Measurements from ENCODE around the gene SIDT1.

The SIDT1 gene

GRCh38 chr3:113573728-113574127 lies 41.4 kb downstream of the SIDT1 start:
- Histone ChIP-seq H3K9me3 (ENCODE audit: insufficient read depth, low read length) (no peaks in the 10 kb centered on the region), H3F3A (ENCODE audit: insufficient read depth) (no peaks in the 10 kb centered on the region), H3K79me2 (ENCODE audit: insufficient read depth, low read length) (no peaks in the 10 kb centered on the region), H2AFZ (ENCODE audit: low read depth, low read length, severe bottlenecking) (no peak overlapping the region), H3K36me3 (ENCODE audit: low read length) (no peaks in the 10 kb centered on the region), H4K20me1 (ENCODE audit: low read depth, low read length) (no peaks in the 10 kb centered on the region), H3K9ac (ENCODE audit: low read length) (no peak overlapping the region), H3K4me3 (ENCODE audit: insufficient read depth, low read length, poor library complexity, severe bottlenecking) (no peak overlapping the region), H3K9me2 (replicated peaks; ENCODE audit: insufficient read depth, low read length) (no peaks in the 10 kb centered on the region), H3K27ac (ENCODE audit: low read depth, low read length) (no peak overlapping the region), H3K27me3 (ENCODE audit: low read length) (no peaks in the 10 kb centered on the region), H3K4me2 (ENCODE audit: low read depth, low read length, poor library complexity, severe bottlenecking) (no peak overlapping the region)
- no peak for TF ChIP-seq EZH2phosphoT487 (conservative IDR thresholded peaks at IDR 0.05; ENCODE audit: low read length)
- TF ChIP-seq, protein P1, sequence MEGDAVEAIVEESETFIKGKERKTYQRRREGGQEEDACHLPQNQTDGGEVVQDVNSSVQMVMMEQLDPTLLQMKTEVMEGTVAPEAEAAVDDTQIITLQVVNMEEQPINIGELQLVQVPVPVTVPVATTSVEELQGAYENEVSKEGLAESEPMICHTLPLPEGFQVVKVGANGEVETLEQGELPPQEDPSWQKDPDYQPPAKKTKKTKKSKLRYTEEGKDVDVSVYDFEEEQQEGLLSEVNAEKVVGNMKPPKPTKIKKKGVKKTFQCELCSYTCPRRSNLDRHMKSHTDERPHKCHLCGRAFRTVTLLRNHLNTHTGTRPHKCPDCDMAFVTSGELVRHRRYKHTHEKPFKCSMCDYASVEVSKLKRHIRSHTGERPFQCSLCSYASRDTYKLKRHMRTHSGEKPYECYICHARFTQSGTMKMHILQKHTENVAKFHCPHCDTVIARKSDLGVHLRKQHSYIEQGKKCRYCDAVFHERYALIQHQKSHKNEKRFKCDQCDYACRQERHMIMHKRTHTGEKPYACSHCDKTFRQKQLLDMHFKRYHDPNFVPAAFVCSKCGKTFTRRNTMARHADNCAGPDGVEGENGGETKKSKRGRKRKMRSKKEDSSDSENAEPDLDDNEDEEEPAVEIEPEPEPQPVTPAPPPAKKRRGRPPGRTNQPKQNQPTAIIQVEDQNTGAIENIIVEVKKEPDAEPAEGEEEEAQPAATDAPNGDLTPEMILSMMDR (IDR thresholded peaks at IDR 0.05; ENCODE audit: insufficient read depth, low read length, poor library complexity, severe bottlenecking) = no peak

GRCh38 chr3:113574213-113574612 lies 41.9 kb downstream of the SIDT1 start:
- no peaks in the 10 kb centered on the region for H4K20me1 ChIP-seq (ENCODE audit: low read depth, low read length)
- TF ChIP-seq, protein P1 (IDR thresholded peaks at IDR 0.05; ENCODE audit: insufficient read depth, low read length, poor library complexity, severe bottlenecking) = no peak
- no peak for TF ChIP-seq EZH2phosphoT487 (conservative IDR thresholded peaks at IDR 0.05; ENCODE audit: low read length)
- H3K9me3 ChIP-seq (ENCODE audit: insufficient read depth, low read length) = no peaks in the 10 kb centered on the region
- no peaks in the 10 kb centered on the region for H3K79me2 ChIP-seq (ENCODE audit: insufficient read depth, low read length)
- no peak overlapping the region for H3K9ac ChIP-seq (ENCODE audit: low read length)
- H3K36me3 ChIP-seq (ENCODE audit: low read length) = no peaks in the 10 kb centered on the region
- H3F3A ChIP-seq (ENCODE audit: insufficient read depth) = no peaks in the 10 kb centered on the region
- H3K27ac ChIP-seq (ENCODE audit: low read depth, low read length) = no peak overlapping the region
- no peaks in the 10 kb centered on the region for H3K9me2 ChIP-seq (replicated peaks; ENCODE audit: insufficient read depth, low read length)
- H3K4me3 ChIP-seq (ENCODE audit: insufficient read depth, low read length, poor library complexity, severe bottlenecking) = no peak overlapping the region
- no peak overlapping the region for H3K4me2 ChIP-seq (ENCODE audit: low read depth, low read length, poor library complexity, severe bottlenecking)
- H3K27me3 ChIP-seq (ENCODE audit: low read length) = no peaks in the 10 kb centered on the region
- no peak overlapping the region for H2AFZ ChIP-seq (ENCODE audit: low read depth, low read length, severe bottlenecking)

GRCh38 chr3:113575206-113575605 lies 42.9 kb downstream of the SIDT1 start:
- no peaks in the 10 kb centered on the region for H3F3A ChIP-seq (ENCODE audit: insufficient read depth)
- no peaks in the 10 kb centered on the region for H4K20me1 ChIP-seq (ENCODE audit: low read depth, low read length)
- H3K36me3 ChIP-seq (ENCODE audit: low read length) = no peaks in the 10 kb centered on the region
- H3K27me3 ChIP-seq (ENCODE audit: low read length) = no peaks in the 10 kb centered on the region
- H2AFZ ChIP-seq (ENCODE audit: low read depth, low read length, severe bottlenecking) = no peak overlapping the region
- H3K4me3 ChIP-seq (ENCODE audit: insufficient read depth, low read length, poor library complexity, severe bottlenecking) = no peak overlapping the region
- H3K27ac ChIP-seq (ENCODE audit: low read depth, low read length) = no peak overlapping the region
- no peak for TF ChIP-seq EZH2phosphoT487 (conservative IDR thresholded peaks at IDR 0.05; ENCODE audit: low read length)
- TF ChIP-seq, protein P1 (IDR thresholded peaks at IDR 0.05; ENCODE audit: insufficient read depth, low read length, poor library complexity, severe bottlenecking) = no peak
- no peak overlapping the region for H3K4me2 ChIP-seq (ENCODE audit: low read depth, low read length, poor library complexity, severe bottlenecking)
- no peaks in the 10 kb centered on the region for H3K9me2 ChIP-seq (replicated peaks; ENCODE audit: insufficient read depth, low read length)
- H3K9me3 ChIP-seq (ENCODE audit: insufficient read depth, low read length) = no peaks in the 10 kb centered on the region
- H3K9ac ChIP-seq (ENCODE audit: low read length) = no peak overlapping the region
- no peaks in the 10 kb centered on the region for H3K79me2 ChIP-seq (ENCODE audit: insufficient read depth, low read length)

All from SU-DHL-6 (cell line).